GM12874 (cell line): ENCODE measurements around the gene HTRA3.

Experiments
- TF ChIP-seq, protein P1 (sequence below): IDR thresholded peaks from 2 replicates; pipeline ENCODE4 v1.5.1; 2011; ENCODE audit warnings: low read depth, mild to moderate bottlenecking, control low read depth, low read length, moderate library complexity; ENCODE audit not compliant: insufficient read depth

The HTRA3 gene

DNA sequence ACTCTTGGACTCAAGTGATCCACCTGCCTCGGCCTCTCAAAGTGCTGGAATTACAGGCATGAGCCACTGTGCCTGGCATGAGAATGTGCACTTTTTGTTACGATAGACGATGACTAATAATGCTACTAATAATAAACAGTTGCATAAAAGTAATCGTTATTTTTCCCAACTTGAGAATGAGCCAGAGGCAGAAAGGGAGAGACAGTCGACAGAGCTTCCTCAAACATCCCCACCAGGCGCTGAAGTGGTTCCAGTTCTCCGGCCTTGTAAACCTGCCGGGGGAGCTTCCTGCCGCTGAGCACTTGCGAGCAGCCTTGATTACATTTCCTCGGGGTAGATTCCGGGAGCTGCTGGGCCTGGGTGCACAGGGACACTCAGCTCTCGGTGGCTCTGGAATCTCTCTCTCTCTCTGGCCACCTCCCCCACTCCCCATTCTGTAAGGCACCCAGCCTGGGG, 8.9 kb upstream of the HTRA3 start:
- TF ChIP-seq, protein P1, sequence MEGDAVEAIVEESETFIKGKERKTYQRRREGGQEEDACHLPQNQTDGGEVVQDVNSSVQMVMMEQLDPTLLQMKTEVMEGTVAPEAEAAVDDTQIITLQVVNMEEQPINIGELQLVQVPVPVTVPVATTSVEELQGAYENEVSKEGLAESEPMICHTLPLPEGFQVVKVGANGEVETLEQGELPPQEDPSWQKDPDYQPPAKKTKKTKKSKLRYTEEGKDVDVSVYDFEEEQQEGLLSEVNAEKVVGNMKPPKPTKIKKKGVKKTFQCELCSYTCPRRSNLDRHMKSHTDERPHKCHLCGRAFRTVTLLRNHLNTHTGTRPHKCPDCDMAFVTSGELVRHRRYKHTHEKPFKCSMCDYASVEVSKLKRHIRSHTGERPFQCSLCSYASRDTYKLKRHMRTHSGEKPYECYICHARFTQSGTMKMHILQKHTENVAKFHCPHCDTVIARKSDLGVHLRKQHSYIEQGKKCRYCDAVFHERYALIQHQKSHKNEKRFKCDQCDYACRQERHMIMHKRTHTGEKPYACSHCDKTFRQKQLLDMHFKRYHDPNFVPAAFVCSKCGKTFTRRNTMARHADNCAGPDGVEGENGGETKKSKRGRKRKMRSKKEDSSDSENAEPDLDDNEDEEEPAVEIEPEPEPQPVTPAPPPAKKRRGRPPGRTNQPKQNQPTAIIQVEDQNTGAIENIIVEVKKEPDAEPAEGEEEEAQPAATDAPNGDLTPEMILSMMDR, result no peak

DNA sequence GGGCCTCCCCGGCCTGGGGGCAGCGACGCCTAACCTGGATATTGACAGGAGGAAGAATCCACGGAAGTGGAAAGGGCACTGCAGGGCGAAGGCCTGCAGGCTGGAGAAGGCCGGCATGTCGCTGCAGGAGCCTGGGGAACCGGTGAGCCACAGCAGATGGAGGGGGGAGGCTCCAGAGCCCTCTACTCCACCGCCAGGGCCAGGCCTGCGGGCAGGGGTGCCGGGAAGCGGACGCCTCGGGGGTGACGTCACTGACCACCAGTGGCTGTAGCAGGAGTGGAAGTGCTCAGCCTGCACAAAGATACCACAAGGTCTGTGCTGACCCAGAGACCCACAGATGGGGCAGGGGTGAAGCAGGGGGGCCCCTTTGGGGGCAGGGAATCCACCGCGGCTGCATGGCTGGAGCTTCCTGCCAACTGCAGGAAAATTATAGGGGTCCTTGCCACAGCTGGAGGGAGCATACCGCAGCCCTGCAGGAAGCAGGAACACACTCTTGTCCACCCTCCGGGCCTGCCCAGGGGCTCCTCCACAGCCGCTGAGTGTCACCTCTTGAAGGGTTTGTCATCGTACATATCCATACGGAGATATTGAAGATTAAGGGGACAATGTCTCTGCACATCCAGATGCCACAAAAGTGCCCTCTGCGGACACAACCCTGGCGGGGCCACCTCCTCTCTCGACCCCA, 7.6 kb upstream of the HTRA3 start:
- TF ChIP-seq, protein P1, result no peak

DNA sequence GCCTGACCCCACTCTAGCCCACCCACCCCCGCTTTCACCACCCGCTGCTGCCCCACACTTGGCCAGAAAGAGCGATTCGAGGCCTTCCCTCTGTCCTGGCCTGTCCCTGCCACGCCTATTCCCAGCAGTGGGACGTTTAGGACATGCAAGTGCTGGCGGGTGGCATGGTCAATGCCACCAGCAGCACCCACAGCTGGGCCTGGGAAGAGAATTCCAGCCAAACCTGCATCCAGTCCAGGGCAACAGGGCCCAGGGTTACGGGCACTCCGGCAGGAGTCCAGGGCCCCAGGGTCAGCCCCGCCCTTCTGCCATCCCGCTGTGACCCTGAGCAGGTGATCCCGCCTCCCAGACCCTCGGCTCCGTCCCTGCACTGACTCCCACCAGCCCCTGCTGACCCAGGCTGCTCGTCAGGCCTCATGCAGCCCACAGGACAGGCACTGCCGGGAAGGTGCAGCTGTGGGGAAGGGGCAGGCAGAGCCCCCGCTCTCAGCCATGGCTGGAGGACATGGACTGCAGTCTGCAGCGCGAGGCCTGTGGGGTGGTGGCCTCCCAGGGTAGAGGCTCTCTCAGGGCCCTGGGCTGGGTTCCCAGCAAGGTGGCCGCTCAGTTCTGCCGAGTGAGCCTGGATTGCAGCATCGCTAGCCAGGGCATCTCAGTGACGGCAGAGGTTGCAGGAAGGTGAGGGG, 6.8 kb upstream of the HTRA3 start:
- TF ChIP-seq, protein P1, result no peak

DNA sequence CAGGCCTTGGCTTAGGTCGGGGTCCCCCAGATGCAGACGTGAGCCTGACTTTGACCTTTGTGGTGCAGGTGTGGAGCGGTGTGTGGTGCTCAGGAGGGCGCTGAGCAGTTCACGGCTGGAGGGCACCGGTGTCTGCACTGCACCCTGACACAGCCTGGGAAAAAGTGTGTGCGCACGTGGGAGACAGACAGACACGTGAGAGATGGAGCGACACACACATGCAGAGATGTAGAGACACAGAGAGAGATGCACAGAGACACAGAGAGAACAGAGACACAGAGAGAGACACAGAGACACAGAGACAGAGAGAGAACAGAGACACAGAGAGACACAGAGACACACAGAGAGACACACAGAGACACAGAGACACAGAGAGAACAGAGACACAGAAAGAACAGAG, 6.2 kb upstream of the HTRA3 start:
- TF ChIP-seq, protein P1, result no peak

DNA sequence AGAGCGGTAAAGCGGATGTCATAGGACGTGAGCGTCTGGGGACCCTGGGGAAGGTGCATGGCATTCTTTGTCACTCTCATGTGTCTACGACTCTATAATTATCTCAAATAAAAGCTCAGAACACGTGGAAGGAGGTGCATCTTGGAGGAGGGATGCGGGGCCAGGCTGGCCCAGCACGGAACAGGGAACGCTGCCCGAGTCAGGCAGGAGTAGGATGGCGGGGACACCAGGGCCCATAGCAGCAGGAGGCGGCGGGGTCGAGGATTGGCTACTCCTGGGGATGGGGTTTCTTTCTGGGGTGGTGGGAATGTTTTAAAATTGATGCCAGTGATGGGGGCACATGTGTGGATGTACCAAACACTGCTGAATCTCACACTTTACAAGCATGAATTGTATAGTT, 5.4 kb upstream of the HTRA3 start:
- TF ChIP-seq, protein P1, result no peak

DNA sequence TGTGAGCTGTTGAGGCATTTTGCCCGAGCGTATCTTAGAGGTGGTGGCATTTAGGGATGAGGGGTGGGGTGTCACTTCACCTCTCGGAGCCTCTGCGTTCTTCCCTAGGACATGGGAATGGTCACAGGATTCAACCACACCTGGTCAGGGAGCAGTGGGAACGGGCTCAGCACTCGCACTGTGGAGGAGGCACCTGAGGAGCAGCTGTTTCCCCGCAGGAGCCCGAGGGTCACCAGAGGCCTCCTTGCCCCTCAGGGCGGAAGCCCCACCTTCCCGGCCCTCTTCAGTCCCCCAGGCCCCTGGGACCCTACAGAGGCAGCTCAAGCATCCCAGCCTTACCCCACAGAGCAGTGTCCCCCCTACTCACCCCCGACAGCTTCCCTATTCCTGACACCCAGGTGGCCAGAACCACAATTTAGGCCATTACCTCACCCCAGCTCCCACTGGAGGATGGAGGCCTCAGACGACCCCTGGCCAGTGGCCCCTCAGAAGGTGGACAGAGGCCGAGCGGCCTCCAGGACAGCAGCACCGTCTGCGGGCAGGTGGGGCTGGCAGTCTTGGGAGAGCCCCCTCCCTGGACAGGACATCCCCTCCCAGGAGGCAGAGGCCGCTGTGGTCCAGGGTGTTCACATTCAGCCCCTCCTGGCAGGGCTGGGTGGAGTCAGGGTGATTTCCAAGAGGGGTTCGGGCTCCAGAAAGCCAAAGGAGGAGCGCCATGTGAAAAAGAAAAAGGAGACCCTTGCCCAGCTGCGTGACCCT, 4.2 kb upstream of the HTRA3 start:
- TF ChIP-seq, protein P1, result no peak

DNA sequence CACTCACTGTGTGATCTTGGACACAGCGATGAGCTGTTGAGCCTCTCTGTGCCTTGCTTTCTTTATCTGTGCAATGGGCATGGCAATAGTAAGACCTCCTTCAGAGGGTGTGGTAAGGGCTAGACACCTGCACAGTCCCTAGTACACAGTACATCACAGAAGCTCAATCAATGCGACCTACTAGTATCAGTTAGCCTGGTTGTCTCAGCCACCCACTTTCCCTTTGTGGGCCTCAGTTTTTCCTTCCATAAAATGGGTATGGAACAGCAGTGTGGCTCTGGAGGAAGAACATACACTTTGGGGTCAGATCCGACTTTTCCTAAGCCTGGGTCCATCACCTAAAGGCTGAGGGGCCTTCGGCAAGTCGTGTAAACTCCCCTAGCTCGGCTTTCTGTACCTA, 3.5 kb upstream of the HTRA3 start:
- TF ChIP-seq, protein P1, result no peak
